GM19240 (cell line): ENCODE results near the gene HIVEP3.

Experiments used
- DNase-seq: peaks from one replicate; pipeline ENCODE4 v3.0.0; 2011; ENCODE audit warnings: low spot score; ENCODE audit not compliant: insufficient read length

Gene HIVEP3

DNA sequence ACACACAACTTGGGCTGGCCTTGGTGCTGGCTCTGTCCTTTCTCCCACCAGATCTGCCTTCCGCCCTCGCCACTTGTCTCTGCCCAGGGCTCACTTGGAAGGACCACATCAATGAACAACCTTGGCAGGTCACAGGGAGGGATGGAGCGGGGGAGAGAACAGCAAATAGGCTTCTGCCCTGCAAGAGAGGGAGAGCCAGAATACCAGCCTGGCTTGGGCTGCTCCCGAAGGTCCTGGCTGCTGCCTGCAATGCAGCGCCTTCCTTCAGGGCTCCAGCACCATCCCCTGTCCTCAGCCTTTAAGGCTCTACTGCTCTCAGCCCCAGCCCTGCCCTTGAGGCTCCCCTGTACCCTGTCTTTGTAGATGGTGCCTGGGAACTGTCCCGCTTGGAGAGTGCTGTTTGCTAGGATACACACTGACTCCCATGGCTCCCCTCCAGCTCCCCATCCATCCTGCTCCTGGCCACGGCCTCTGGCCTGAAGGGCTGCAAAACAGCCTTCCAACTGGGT is 43.8 kb downstream of the HIVEP3 start:
- DNase-seq, result no peak

DNA sequence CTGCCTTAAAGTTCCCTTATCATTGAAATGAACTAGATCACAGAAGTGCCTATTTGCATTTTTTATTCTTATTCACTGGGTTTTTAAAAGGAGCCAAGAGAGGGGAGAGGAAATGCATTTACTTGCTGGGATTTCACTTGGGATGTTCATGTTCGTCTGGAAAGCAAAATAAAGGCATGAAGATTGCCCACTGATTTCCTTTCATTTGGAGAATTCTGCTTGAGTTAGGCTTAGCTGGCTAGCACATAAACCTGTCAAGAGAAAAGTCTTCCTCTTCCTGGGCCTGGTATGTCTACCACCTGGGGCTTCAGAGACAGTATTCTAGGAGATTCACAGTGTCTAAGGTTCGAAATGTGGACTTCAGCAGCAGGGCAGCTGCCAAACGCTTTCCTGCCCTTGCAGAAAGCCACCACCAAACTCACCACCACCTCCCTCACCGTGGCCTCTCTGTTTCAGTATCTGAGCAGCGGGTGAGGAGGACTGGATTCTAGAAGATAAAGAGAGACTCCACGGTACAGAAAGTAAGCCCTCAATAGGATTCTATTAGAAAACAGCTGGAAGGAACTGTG is 44.5 kb downstream of the HIVEP3 start:
- DNase-seq, result no peak

DNA sequence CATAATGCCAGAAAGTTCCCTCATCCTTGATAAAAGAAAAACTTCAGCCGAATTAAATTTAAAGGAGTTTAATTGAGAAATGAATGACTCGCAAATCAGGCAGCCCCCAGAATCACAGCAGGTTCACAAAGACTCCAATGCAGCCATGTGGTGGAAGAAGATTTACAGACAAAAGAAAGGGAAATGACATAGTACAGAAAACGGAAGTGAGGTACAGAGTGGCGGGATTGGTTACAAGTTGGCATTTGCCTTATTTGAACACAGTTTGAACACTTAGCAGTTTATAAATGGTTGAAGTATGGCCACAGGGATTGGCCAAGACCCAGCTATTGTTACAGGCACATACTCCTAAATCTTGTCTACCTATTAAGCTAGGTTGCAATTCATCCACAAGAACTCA is 46.6 kb downstream of the HIVEP3 start:
- DNase-seq, result no peak

DNA sequence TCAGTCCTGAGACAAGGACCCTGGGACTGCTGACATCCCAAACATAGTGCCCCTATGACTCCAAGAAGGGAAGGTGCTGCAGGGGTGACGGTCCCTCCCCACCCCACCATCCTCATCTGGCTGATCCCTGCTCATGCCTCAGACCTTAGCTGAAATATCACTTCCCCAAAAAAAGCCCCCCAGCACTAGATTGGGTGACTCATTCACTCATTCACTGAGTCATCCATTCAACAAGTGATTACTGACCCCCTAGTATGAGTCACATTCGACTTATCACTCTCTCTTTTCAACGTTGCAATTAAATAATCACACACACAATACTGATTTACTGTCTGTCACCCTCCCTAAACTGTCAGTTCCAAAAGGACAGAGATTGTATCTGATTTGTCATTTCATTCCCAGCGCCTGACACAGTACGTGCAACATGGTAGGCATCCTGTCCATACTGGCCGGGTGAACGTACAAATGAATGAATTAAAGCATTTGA is 48.6 kb downstream of the HIVEP3 start:
- peak; percentile 18 for DNase-seq

DNA sequence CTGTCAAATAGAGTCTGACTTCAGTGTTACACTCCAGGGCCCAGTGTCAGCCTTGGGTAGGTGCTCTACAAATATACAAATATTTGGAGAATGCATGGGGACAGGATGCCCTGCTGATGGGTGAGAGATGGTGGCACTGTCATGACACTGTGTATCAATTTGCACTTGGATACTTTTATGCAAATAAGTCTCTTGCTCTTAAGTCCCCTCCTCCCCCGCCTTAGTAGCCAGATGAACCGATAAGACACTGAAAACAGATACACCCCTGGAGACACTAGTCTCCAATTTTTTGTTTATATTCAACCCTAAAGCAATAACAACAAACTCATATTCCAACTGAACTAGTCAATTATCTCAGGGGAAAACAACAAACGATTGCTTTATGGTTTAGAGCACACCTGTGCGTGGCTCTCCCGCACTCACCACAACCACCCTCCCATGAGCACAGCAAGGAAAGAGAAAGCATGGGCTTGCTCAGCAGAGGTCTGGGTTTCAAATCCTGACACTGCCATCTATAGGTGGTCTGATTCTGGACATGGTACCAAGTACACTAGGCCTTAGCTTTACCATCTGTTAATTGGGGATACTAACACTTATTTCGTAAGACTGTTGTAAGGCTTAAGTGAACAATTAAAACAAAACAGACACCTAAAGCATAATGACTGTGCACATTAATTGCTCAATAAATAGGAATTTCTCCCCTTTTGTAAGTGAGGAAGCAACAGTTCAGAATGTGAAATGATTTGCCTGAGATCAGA is 50.3 kb downstream of the HIVEP3 start:
- DNase-seq, result peak; percentile 60

DNA sequence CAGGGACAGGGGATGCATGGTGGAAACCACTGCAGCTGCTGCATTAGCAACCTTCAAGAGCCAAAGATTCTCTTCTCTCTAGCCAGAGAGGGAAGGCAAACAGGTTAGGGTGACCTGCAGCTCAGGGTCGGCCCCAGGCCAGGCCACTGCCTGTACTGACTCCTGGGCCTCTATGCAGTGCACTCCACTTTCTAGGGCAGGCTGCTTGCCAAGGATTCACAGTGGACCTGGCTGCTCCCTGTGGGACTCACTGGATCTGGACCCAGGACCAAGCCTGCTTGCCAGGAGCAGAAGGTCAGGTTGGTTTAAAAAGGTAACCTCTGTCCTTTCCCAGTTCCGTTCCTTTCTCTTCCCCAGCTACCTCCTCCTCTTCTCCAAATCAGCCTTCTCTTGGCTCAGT is 52.4 kb downstream of the HIVEP3 start:
- DNase-seq, result no peak

DNA sequence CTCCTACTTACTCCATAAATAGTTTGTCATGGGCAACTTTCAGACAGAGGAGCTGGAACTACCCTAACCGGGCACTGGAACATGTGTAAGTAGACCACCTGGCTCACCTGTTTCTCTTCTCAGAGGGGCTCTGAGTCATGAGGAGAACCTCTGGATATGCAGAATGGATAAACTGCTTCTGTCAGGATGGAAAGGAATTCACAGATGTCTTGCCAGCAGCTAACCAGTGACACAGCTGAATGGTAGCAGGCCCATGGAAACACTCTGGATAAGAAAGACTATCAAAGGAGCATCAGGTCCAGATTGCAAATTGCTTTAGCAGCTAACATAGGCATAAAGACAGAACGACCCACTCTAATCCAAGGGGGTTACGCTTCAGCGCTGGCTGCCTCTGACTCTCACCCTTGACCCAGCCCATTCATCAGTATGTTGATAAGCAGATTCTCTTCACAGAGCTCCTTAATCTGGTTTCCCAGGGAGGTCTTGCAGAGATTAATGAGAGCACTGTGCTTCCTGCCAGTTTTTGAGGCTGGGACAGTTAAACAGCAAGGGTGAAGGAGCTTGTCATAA is 54.2 kb downstream of the HIVEP3 start:
- DNase-seq, result no peak

DNA sequence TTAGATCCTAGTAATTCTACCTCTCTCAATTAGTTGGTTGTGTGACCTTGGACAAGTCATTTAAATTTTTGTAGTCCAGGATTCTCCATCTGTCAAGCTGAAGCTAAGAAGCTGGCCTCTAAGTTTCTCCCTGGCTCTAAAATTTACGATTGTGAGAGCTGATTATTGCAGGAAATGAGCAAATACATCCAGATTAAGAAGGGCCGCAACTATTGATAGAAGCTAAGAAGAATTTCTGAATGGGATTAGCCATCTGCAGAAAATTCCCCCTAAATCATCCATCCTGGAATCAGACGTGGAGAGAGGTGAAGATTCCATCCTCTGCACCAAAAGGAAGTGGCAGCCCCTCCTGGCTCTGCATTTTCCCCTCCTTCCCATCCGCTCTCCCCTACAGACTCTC is 55.0 kb downstream of the HIVEP3 start:
- DNase-seq, result no peak

DNA sequence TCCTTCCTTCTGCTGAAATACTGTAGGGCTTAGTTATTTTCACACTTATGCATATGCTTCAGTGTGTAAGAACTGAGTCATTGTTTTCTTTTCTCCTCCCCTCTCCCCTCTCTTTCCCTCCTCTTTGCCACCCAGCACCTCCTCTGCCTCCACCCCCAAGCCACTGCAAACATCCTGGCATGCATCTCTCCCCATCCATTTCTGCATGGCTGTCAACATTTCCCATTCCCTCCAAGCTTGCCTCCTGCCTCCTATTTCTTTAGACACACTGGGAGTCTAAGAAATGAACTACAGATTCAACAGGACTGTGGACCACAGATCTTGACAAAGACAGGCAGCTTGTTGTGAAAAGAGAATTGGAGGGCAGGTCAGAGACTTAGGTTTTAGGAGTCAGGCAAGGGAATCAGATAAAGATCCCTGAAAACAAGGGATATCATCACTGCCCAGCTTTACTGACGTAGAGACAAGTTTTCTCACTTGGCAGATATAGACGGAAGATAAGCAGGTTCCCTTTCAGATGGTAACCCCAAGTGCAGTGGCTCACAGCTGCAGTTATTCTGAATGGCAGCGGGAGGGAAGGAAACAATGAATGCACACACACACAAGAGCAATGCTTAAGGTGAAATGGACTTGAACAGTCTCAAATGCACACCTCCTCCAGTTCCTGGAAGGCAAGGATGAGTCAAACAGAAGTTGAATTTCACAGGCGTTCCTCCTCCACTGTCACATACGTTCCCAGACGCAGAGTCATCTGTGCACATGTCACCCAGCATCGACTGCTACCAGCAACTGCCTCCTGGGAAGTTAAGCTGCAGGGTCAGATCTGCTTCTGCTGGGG is 56.1 kb downstream of the HIVEP3 start:
- no peak for DNase-seq

DNA sequence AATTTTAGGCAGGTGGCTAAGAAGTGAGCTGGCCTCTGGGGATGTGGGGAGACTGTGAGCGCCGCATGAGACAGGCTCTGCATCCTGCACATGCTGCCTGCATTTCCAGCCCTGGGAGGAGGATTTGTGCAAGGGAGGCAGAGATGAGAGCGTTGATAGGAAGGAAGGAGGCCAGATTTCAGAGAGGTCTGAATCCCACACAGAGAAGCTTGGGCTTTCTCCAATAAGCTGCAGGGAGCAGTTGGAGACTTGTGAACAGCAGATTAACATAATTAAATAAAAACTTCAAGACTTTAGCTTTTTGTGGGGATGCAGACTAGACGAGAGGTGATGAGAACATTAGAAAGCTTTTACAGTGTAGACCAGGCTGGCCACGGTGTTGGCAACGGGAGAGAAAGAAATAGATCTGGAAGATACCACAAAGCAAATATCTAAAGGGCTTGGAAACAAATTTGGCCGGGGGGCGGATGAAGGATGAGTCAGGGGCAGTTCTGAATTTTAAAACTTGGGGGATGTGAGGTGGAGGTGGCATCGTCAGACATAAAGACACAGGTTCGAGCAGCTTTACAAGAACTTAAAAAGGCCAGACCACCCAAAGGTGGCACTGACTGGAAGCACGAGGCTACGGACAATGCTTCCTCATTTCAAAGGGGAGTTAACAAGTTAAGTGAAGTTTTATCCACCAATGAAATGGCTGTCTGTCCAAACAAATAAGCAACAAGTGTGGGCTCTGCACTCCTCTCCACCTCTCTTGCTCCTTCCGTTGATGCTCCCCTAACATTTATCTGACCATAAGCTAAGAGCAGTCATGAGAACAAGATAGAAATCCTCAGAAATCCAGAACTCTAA is 57.0 kb downstream of the HIVEP3 start:
- DNase-seq, result no peak

DNA sequence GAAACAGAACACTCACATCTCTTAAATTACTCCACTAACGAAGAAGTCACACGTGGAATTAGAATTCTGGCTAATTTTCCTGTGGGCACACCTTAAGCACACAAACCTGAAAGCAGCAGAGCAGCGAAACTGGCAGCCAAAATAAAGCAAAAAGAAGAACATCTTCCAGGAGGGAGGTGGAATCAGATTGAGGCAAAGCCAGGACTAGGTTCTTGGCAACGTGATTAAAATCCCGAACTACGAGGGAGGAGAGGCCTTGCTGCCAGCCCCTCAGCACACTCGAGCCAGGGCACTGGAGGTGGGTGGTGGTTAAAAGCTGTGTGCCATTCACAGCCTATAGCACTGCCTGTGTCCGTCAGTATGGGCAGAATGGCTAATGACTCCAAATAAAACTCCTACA is 58.0 kb downstream of the HIVEP3 start:
- DNase-seq, result no peak

DNA sequence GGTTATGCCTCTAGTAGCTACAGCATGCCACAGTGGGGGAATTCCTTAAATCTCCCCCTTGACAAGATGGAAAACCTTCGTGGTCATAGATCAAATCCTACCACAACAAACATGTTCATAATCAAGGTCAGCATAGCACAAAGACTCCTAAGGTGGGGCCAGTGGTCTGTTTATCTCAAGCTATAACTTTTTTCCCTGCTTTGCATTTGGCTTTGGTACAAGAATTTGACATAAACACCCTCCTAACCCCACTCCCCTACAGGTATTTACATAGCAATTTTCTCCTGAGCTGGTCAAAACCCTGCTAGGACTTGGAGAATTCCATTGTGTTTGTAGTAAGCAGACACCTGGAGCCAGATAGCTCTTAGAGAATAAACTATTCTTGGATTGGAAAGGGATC is 58.5 kb downstream of the HIVEP3 start:
- DNase-seq, result no peak

DNA sequence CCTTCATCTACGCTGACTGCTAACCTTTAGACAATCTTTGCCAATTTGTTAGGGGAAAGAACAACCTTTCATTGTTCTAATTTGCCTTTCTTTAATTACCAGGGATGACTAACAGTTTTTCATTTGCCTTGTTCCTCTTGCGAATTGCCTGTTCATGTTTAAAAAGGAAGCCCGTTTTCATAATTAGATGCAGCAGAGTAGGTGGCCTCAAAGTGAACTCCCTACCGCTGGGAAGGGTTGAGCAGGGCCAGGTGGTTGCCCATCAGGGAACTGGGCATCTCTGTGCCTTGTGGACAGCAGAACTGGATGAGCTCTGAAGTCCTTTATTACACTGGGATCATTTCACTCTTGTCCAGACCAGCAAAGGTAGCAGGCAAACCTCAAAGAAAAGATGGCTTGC is 59.0 kb downstream of the HIVEP3 start:
- DNase-seq, result no peak

DNA sequence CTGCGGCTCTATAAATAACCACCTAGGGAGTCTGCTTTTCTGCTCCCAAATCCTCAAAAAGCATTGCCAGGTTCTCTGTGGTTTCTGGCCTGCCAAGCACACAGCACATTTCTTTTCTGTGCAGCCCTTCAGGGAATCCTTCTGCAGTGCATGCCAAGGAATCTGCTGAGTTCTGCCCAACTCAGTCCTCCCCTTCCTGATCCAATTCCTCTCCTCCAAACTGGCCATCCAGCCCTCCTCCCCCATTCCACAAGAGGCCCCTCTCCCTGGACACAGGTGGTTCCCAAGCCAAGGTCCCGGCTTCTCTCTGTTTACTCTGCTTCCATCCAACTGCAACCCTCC is 61.8 kb downstream of the HIVEP3 start:
- DNase-seq, result no peak

DNA sequence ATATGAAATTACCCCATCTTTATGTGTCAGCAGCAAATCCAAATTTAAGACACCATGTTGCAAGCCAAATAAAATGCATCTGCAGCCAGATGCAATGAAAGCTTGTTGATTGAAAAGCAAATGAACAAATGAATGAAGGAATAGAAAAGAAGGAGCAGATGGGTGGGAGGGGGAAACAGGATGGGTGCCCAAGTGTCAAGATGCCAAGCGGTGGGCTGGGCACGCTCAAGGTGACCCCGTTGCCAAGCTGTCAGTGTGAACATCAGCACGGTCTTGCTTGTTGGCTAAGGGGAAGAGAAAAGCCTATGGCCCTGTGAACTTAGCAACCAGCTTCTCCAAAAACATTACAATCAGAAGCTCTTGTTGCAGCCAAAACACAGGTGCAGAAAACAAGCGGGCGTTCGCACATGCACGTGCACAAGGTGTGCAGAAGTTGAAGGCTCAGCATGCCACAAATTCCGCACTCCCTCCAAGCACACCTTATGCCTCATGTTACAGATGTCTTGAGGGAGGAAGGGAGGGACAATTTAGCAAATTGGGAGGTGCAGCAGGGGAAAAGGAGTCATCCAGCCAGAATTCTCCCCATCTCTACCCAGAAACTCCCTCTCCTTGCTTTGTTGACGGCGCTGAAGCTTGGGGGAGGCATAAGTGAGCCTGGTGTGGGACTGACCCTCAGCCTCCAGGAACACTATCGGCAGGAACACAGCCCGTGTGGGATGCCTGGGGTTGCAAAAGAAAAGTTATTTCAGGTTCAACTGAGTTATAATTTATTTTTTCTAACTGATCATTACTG is 62.4 kb downstream of the HIVEP3 start:
- no peak for DNase-seq

DNA sequence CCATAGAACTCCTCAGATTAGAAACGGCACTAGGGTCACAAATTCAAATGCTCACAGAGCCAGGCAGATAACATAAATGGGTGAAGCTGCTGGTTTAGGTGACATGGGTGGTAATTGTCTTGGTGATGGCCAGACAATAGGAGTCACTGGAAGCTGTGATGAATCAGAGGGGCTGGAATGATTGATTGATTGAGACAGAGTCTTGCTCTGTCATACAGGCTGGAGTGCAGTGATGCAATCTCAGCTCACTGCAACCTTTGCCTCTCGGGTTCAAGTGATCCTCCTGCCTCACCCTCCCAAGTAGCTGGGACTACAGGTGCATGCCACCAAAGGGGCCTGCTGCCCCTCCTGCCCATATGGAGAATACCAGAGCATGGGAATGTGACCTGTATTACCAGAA is 63.0 kb downstream of the HIVEP3 start:
- no peak for DNase-seq

DNA sequence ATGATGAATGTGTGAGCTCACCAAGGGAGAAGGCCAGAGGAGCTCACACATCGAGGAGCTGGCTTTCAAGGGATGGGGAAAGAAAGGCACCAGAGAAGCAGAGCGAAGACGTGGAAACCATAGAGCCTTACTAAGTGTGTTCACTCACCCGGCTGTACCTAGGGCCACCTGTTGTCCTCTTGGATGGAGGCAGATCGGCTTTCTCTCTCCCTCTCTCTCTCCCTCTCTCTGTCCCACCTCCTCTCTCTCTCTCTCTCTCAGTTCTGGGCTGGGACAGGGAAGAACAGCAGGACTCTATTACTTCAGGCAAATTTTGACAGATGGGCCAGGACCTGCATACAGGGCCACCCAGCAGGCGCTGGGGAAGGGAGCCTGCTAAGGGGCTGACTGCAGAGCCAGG is 64.8 kb downstream of the HIVEP3 start:
- DNase-seq, result no peak

DNA sequence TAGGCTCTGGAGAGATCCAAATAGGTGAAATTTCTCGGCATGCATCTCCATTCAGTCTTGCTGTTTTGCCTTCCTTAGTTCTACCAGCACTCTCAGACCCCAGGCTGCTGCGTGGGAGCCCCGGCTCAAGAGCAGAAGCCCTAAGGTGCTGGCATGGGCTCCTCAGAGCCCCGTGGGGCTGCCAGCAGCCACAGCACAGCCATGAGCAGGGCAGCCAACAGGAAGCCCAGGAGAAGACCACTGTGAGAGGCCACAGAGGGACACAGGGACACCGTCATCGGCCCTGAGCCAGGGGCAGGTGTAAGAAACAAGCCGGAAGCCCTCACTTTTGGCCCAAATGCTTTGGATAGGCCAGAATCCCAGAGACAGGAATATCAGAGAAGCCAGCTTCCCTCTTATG is 66.6 kb downstream of the HIVEP3 start:
- no peak for DNase-seq

DNA sequence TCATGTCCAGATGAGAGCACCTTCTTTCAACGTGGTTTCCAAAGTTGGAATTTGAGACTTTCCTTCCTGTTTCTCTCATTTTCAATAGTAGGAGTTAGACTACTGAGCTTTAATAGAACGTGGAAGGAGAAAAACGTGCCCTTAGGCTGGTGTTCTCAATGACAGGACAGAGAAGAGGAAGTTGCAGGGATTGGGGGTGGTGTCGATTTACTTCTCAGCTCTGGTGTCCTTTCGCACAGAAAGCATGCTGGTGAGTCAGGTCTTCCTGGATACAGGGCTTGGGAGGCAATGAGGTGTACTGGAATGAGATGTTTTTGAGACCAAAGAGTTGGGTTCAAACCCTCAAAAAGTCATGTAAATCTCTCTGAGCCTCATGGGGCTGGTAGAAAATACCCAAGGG is 67.1 kb downstream of the HIVEP3 start:
- no peak for DNase-seq

DNA sequence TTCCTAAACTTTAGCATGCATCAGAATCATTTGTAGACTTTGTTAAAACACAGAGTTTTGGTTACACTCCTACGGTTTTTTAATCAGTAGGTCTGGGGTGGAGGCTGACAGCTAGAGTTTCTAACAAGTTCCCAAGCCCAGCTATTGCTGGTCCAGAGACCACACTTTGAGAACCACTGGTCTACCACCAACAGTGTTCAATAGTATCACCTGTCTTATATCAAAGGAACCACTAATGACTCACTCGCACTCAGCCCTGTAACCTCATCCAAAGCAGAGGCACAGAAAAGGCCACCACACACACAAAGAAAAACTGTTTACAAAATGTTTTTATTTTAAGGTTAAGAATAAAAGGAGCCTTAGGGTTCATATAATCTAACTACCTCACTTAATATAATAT is 68.7 kb downstream of the HIVEP3 start:
- no peak for DNase-seq
